HG03342 (cell line): ENCODE results near the gene TIMELESS.
"Not testable (repeated sequence)": the region's sequence is repeated elsewhere in the genome, so short reads cannot be mapped to it uniquely, and the experiment has no call there.

Source experiments
- ATAC-seq: cut with Tn5 transposase; IDR thresholded peaks from one replicate; pipeline ENCODE4 v1.9.1; 2021; ENCODE audit warnings: mild to moderate bottlenecking, moderate library complexity; ENCODE audit not compliant: unreplicated experiment

The TIMELESS gene

GRCh38 chr12:56410768-56411167, 38.5 kb downstream of the TIMELESS start:
- no peak for ATAC-seq

- ATAC-seq = no peak
Measured at GRCh38 chr12:56408799-56409417, 40.3 kb downstream of the TIMELESS start.

GRCh38 chr12:56404227-56404626, 45.0 kb downstream of the TIMELESS start:
- ATAC-seq = not testable (repeated sequence)

GRCh38 chr12:56401612-56402011, 47.6 kb downstream of the TIMELESS start:
- not testable (repeated sequence) for ATAC-seq

- not testable (repeated sequence) for ATAC-seq
Measured at GRCh38 chr12:56401125-56401524, 48.1 kb downstream of the TIMELESS start.

- not testable (repeated sequence) for ATAC-seq
Measured at GRCh38 chr12:56399466-56399865, 49.8 kb downstream of the TIMELESS start.

GRCh38 chr12:56398324-56398723, 50.9 kb downstream of the TIMELESS start:
- ATAC-seq = no peak

- ATAC-seq = no peak
Measured at GRCh38 chr12:56392331-56392730, 56.9 kb downstream of the TIMELESS start.

GRCh38 chr12:56391721-56392120, 57.5 kb downstream of the TIMELESS start:
- no peak for ATAC-seq

GRCh38 chr12:56389412-56389811, 59.8 kb downstream of the TIMELESS start:
- ATAC-seq = no peak

GRCh38 chr12:56387152-56387736, 62.0 kb downstream of the TIMELESS start:
- no peak for ATAC-seq

- no peak for ATAC-seq
Measured at GRCh38 chr12:56385873-56386272, 63.4 kb downstream of the TIMELESS start.

GRCh38 chr12:56382611-56383010, 66.6 kb downstream of the TIMELESS start:
- no peak for ATAC-seq

GRCh38 chr12:56377989-56378316, 71.3 kb downstream of the TIMELESS start:
- no peak for ATAC-seq

GRCh38 chr12:56377310-56377988, 71.8 kb downstream of the TIMELESS start:
- ATAC-seq = no peak

- no peak for ATAC-seq
Measured at GRCh38 chr12:56375598-56376434, 73.4 kb downstream of the TIMELESS start.

- ATAC-seq = no peak
Measured at GRCh38 chr12:56374726-56375597, 74.3 kb downstream of the TIMELESS start.

GRCh38 chr12:56373515-56373914, 75.7 kb downstream of the TIMELESS start:
- ATAC-seq = no peak

GRCh38 chr12:56366948-56367347, 82.3 kb downstream of the TIMELESS start:
- no peak for ATAC-seq
